B cell (primary cell): ENCODE data around the gene AUP1. TPM values are rescaled to one million over a fixed set of nuclear protein-coding genes. Genes with fewer than 3 reads are reported as not detected.

ENCODE experiments used
- ATAC-seq: fragments of 200-7000 bp; cut with Tn5 transposase; one replicate; pipeline ENCODE4 v1.10.0; 2021; ENCODE audit warnings: low read depth, mild to moderate bottlenecking, moderate number of reproducible peaks, moderate library complexity
- CTCF ChIA-PET: fragments of 350-600 bp; sonication (Branson Sonifier 250); formaldehyde crosslinking; loops from one replicate; lab custom pipeline; 2021; ENCODE audit warnings: antibody characterized with exemption, inconsistent platforms; lab: Charles Lee
- POLR2A ChIA-PET: fragments of 350-600 bp; sonication (Branson Sonifier 250); formaldehyde crosslinking; loops from one replicate; lab custom pipeline; 2021; ENCODE audit warnings: antibody characterized with exemption; lab: Charles Lee
- DNase-seq: peaks from one replicate; pipeline ENCODE4 v3.0.0; 2013
- H2AFZ ChIP-seq: 2 replicates; pipeline ENCODE4 v1.6.1; 2012; ENCODE audit warnings: mild to moderate bottlenecking, low read depth, low read length; ENCODE audit not compliant: insufficient read depth, poor library complexity, severe bottlenecking
- H3K27ac ChIP-seq, 2 donors: 1 replicate in 1 of 2; 2 replicates in 1 of 2; pipeline ENCODE4 v1.5.1; 2012 to 2013; ENCODE audit warnings: low read length in 2 of 2, mild to moderate bottlenecking in 2 of 2, moderate library complexity in 1 of 2
- H3K27me3 ChIP-seq, 4 experiments: fragments of 200-600 bp in 1 of 4; sonication (generic) in 1 of 4; replicated peaks in 1 of 4; 1 replicate in 2 of 4; 2 replicates in 2 of 4; pipeline versions ENCODE4 v1.6.1 to v1.7.0; 2013 to 2016; ENCODE audit warnings: low read length in 3 of 4, mild to moderate bottlenecking in 2 of 4, mixed read lengths in 1 of 4, moderate library complexity in 1 of 4; ENCODE audit not compliant: insufficient read depth in 4 of 4, control insufficient read depth in 3 of 4; ENCODE audit errors: control extremely low read depth in 1 of 4
- H3K36me3 ChIP-seq, 2 experiments: replicated peaks in 1 of 2; 1 replicate in 1 of 2; 2 replicates in 1 of 2; pipeline versions ENCODE4 v1.6.1 to v1.7.1; 2013; ENCODE audit warnings: low read length in 1 of 2; ENCODE audit not compliant: insufficient read depth in 2 of 2, control insufficient read depth in 1 of 2; ENCODE audit errors: control extremely low read depth in 1 of 2, extremely low read depth in 1 of 2
- H3K4me1 ChIP-seq, 2 donors: fragments of 200-600 bp in 1 of 2; sonication (generic) in 1 of 2; 1 replicate in 1 of 2; 2 replicates in 1 of 2; pipeline versions ENCODE4 v1.5.1 to v1.6.1; 2013 to 2017; ENCODE audit warnings: low read length in 2 of 2; ENCODE audit not compliant: control insufficient read depth in 2 of 2, insufficient read depth in 2 of 2
- H3K4me2 ChIP-seq: replicated peaks from 2 replicates; pipeline ENCODE3; 2012; ENCODE audit warnings: mild to moderate bottlenecking, low read depth, low read length; ENCODE audit not compliant: poor library complexity, severe bottlenecking
- H3K4me3 ChIP-seq, 5 experiments: fragments of 200-600 bp in 1 of 5; sonication (generic) in 1 of 5; 1 replicate in 3 of 5; 2 replicates in 2 of 5; pipeline versions ENCODE4 v1.5.1 to v1.7.0; 2011 to 2016; ENCODE audit warnings: low read length in 4 of 5, mild to moderate bottlenecking in 4 of 5, low read depth in 2 of 5, control low read depth in 1 of 5, moderate library complexity in 1 of 5; ENCODE audit not compliant: insufficient read depth in 1 of 5; ENCODE audit errors: control extremely low read depth in 1 of 5, extremely low read depth in 1 of 5
- H3K79me2 ChIP-seq: fragments of 200-600 bp; sonication (generic); one replicate; pipeline ENCODE4 v1.6.0; 2016; ENCODE audit warnings: low read length; ENCODE audit not compliant: control insufficient read depth, insufficient read depth
- H3K9ac ChIP-seq: fragments of 200-600 bp; sonication (generic); 2 replicates; pipeline ENCODE4 v1.6.1; 2017; ENCODE audit warnings: mild to moderate bottlenecking, low read length, moderate library complexity
- H3K9me3 ChIP-seq, 3 donors: one replicate each; pipeline versions ENCODE4 v1.6.1 to v1.7.1; 2013; ENCODE audit warnings: low read length in 2 of 3; ENCODE audit not compliant: control insufficient read depth in 2 of 3, insufficient read depth in 1 of 3; ENCODE audit errors: control extremely low read depth in 1 of 3
- H4K20me1 ChIP-seq: 2 replicates; pipeline ENCODE4 v1.6.0; 2012; ENCODE audit warnings: mild to moderate bottlenecking, low read length; ENCODE audit not compliant: insufficient read depth, control insufficient read depth, poor library complexity, severe bottlenecking
- H3K27ac Mint-ChIP-seq: one replicate; pipeline ENCODE4 v1.8.0; 2021; ENCODE audit warnings: mixed read lengths
- H3K27me3 Mint-ChIP-seq: one replicate; pipeline ENCODE4 v1.8.0; 2021; ENCODE audit warnings: mixed read lengths
- H3K4me1 Mint-ChIP-seq: one replicate; pipeline ENCODE4 v1.8.0; 2021; ENCODE audit warnings: mixed read lengths
- H3K4me3 Mint-ChIP-seq: one replicate; pipeline ENCODE4 v1.8.0; 2021; ENCODE audit warnings: mixed read lengths
- H3K9me3 Mint-ChIP-seq: one replicate; pipeline ENCODE4 v1.8.0; 2022; ENCODE audit warnings: mixed read lengths; ENCODE audit not compliant: insufficient read depth
- CTCF ChIP-seq: fragments of 200-600 bp; IDR thresholded peaks from one replicate; pipeline ENCODE4 v1.8.0; 2022; ENCODE audit warnings: antibody characterized with exemption, mild to moderate bottlenecking
- EZH2 ChIP-seq: IDR thresholded peaks from 2 replicates; pipeline ENCODE4 v1.6.1; 2012; ENCODE audit warnings: borderline replicate concordance, low read depth, mild to moderate bottlenecking, moderate library complexity, low read length; ENCODE audit not compliant: insufficient read depth, poor library complexity, severe bottlenecking
- WGBS: methylation state at CpG from one replicate; pipeline ENCODE4 v1.1.5; 2013; ENCODE audit warnings: missing lambda C conversion rate; ENCODE audit not compliant: insufficient coverage; 5-methylcytosine and 5-hydroxymethylcytosine counted together
- intact Hi-C: fragments of 100-400 bp; cut with micrococcal nuclease; formaldehyde crosslinking; loops from one replicate; pipeline ENCODE4 v1.10.0; 2022
- polyA plus RNA-seq: library from polyadenylated mRNA; depleted of rRNA; stranded (reverse); fragments of >200 nt; gene quantifications from 2 replicates; pipeline ENCODE4 v1.2.3, GENCODE V29; 2012
- total RNA-seq, 2 donors: library from RNA; stranded (reverse); fragments of 120-200 nt in 1 of 2; gene quantifications; 1 replicate in 1 of 2; 2 replicates in 1 of 2; pipeline versions ENCODE4 v1.2.3 to v1.2.4, GENCODE V29; 2013 to 2022

AUP1 gene
- total and polyA plus RNA-seq, 2 donors (not counting 1 experiment from before 2014, with no cell fraction given) = 201 to 525 TPM

GRCh38 chr2:74576863-74577229, 47.3 kb upstream of the AUP1 start:
- Histone ChIP-seq H3K79me2 (no peaks in the 10 kb centered on the region), H3K9ac (no peak overlapping the region), H3K4me2 (no peak overlapping the region), H4K20me1 (no peaks in the 10 kb centered on the region), H3K27ac (peak overlapping the region in 1 of 2 donors; percentile 31), H3K36me3 (no peaks in the 10 kb centered on the region), H3K9me3 (no peaks in the 10 kb centered on the region), H3K4me1 (peaks cover 39 to 48% of the 10 kb centered on the region in 2 donors), H3K27me3 (peaks cover 0 to under 1% (median 0%) of the 10 kb centered on the region in 4 experiments), H3K4me3 (no peak overlapping the region), H2AFZ (no peak overlapping the region)
- no peaks in the 10 kb centered on the region for H3K9me3 Mint-ChIP-seq
- ChIA-PET CTCF (interaction anchor here (1.6 to 10.3 kb wide), 2 partner anchors 9 to 22 kb away, joined by 4 to 103 read pairs; partner anchors contain the start of gene DOK1), POLR2A (no interaction called here)
- H3K4me1 Mint-ChIP-seq = peaks cover 45% of the 10 kb centered on the region
- H3K27ac Mint-ChIP-seq = peak overlapping the region; percentile 38
- intact Hi-C loops = no loop called here
- no peak for TF ChIP-seq EZH2
- TF ChIP-seq CTCF = no peak
- ATAC-seq (peak; percentile 25), DNase-seq (peak; percentile 41)
- no peak overlapping the region for H3K4me3 Mint-ChIP-seq
- H3K27me3 Mint-ChIP-seq = no peaks in the 10 kb centered on the region
- WGBS = no CpG with 5 or more reads among the region's 1 CpG

GRCh38 chr2:74576211-74576862, 46.8 kb upstream of the AUP1 start:
- Histone ChIP-seq H4K20me1 (no peaks in the 10 kb centered on the region), H3K4me1 (peaks cover 44 to 53% of the 10 kb centered on the region in 2 donors), H3K27me3 (no peaks in the 10 kb centered on the region), H3K4me2 (no peak overlapping the region), H2AFZ (no peak overlapping the region), H3K9ac (no peak overlapping the region), H3K4me3 (no peak overlapping the region), H3K27ac (no peak overlapping the region), H3K9me3 (peaks cover 0 to 4% (median 0%) of the 10 kb centered on the region in 3 donors), H3K36me3 (no peaks in the 10 kb centered on the region), H3K79me2 (no peaks in the 10 kb centered on the region)
- Mint-ChIP-seq H3K4me3 (no peak overlapping the region), H3K9me3 (no peaks in the 10 kb centered on the region), H3K4me1 (peaks cover 46% of the 10 kb centered on the region), H3K27me3 (no peaks in the 10 kb centered on the region), H3K27ac (peak overlapping the region; percentile 38)
- intact Hi-C loops = no loop called here
- WGBS = 87% methylated on average over 3 of the region's 7 CpGs
- CTCF ChIA-PET = interaction anchor here (1.6 to 10.3 kb wide), 2 partner anchors 10 to 22 kb away, joined by 4 to 103 read pairs; partner anchors contain the start of gene DOK1
- TF ChIP-seq EZH2 = no peak
- ATAC-seq (no peak), DNase-seq (no peak)
- POLR2A ChIA-PET = no interaction called here
